Activated CD4-positive, alpha-beta T cell treated with anti-CD3 and anti-CD28 coated beads for 4 hours (primary cell): ENCODE measurements around the gene HIPK4.
"Not testable (repeated sequence)": the region's sequence is repeated elsewhere in the genome, so short reads cannot be mapped to it uniquely, and the experiment has no call there.

Experiments
- DNase-seq, 2 donors: peaks; one replicate each; pipeline ENCODE4 v3.0.0-alpha.2; 2020

HIPK4 gene

GRCh38 chr19:40390084-40390742 is at the start of gene HIPK4:
HIPK4 (minus strand) TSS chr19:40390181; CDS start chr19:40389902, 279 bp downstream.
- DNase-seq = no peak

GRCh38 chr19:40438284-40438683 is 48.3 kb upstream of the HIPK4 start:
- DNase-seq = no peak

GRCh38 chr19:40433391-40434216 is 43.6 kb upstream of the HIPK4 start:
- DNase-seq = peak; percentile 34 to 49

GRCh38 chr19:40432760-40433159 is 42.8 kb upstream of the HIPK4 start:
- DNase-seq = not testable (repeated sequence)

- DNase-seq = no peak
These were observed 41.7 kb upstream of the HIPK4 start for GRCh38 chr19:40431698-40432097.

GRCh38 chr19:40430242-40430641 is 40.3 kb upstream of the HIPK4 start:
- DNase-seq = not testable (repeated sequence)

GRCh38 chr19:40428197-40428596 is 38.2 kb upstream of the HIPK4 start:
- DNase-seq = not testable (repeated sequence)

- DNase-seq = peak; percentile 100
These were observed 35.7 kb upstream of the HIPK4 start, which contains the start of gene SERTAD1 for GRCh38 chr19:40425450-40426287. SERTAD1 (minus strand) TSS chr19:40425992; CDS start chr19:40423546, 2,446 bp downstream.

- no peak for DNase-seq
These were observed 34.9 kb upstream of the HIPK4 start for GRCh38 chr19:40424637-40425449.

GRCh38 chr19:40423938-40424337 is 34.0 kb upstream of the HIPK4 start:
- no peak for DNase-seq

GRCh38 chr19:40422748-40423566 is 33.0 kb upstream of the HIPK4 start:
- DNase-seq = no peak

- DNase-seq = no peak
These were observed 32.2 kb upstream of the HIPK4 start for GRCh38 chr19:40421993-40422747.

GRCh38 chr19:40420766-40421765 is 31.1 kb upstream of the HIPK4 start:
- DNase-seq = peak; percentile 64 to 68

- DNase-seq = no peak
These were observed 30.4 kb upstream of the HIPK4 start for GRCh38 chr19:40420451-40420765.

- no peak for DNase-seq
These were observed 29.8 kb upstream of the HIPK4 start for GRCh38 chr19:40419780-40420179.

GRCh38 chr19:40419066-40419612 is 29.2 kb upstream of the HIPK4 start:
- no peak for DNase-seq

GRCh38 chr19:40418040-40418439 is 28.1 kb upstream of the HIPK4 start:
- DNase-seq = no peak

- no peak for DNase-seq
These were observed 27.6 kb upstream of the HIPK4 start for GRCh38 chr19:40417643-40417981.
